SK-N-SH treated with all-trans-retinoic acid at 6 μM for 48 hours (cell line): ENCODE results near the gene POU3F3.

Experiments used
- ATAC-seq: fragments of 200-7000 bp; cut with Tn5 transposase; 3 replicates; pipeline ENCODE4 v1.9.1; 2020; ENCODE audit warnings: mild to moderate bottlenecking, moderate library complexity
- ARNTL ChIP-seq: fragments of 450-650 bp; formaldehyde crosslinking; IDR thresholded peaks from 2 replicates; pipeline ENCODE4 v1.5.0; 2020; ENCODE audit warnings: low read depth, mild to moderate bottlenecking, moderate library complexity, borderline replicate concordance
- BACH2 ChIP-seq: fragments of 250-450 bp; sonication (Bioruptor Pico); IDR thresholded peaks from 2 replicates; pipeline ENCODE4 v1.9.0; 2021; ENCODE audit warnings: mild to moderate bottlenecking, borderline replicate concordance
- CREB5 ChIP-seq: fragments of 250-450 bp; sonication (Bioruptor Pico); IDR thresholded peaks from 2 replicates; pipeline ENCODE4 v1.5.1; 2020; ENCODE audit warnings: low read depth, mild to moderate bottlenecking, moderate library complexity
- CSRNP3 ChIP-seq: fragments of 250-450 bp; sonication (Bioruptor Pico); IDR thresholded peaks from 2 replicates; pipeline ENCODE4 v1.5.1; 2021; ENCODE audit warnings: mild to moderate bottlenecking, moderate library complexity
- ESRRG ChIP-seq: fragments of 250-450 bp; sonication (Bioruptor Pico); IDR thresholded peaks from 2 replicates; pipeline ENCODE4 v1.6.1; 2021; ENCODE audit warnings: mild to moderate bottlenecking
- GLIS3 ChIP-seq: fragments of 250-450 bp; sonication (Bioruptor Pico); IDR thresholded peaks from 2 replicates; pipeline ENCODE4 v1.5.0; 2020; ENCODE audit warnings: mild to moderate bottlenecking, moderate library complexity
- ISL1 ChIP-seq: fragments of 250-450 bp; sonication (Bioruptor Pico); IDR thresholded peaks from 2 replicates; pipeline ENCODE4 v2.1.2; 2022; ENCODE audit warnings: mild to moderate bottlenecking, moderate library complexity
- OSR1 ChIP-seq: fragments of 250-450 bp; sonication (Bioruptor Pico); IDR thresholded peaks from 2 replicates; pipeline ENCODE4 v1.8.0; 2022; ENCODE audit warnings: moderate library complexity, mild to moderate bottlenecking, inconsistent platforms
- POU6F1 ChIP-seq: fragments of 250-450 bp; sonication (Bioruptor Pico); IDR thresholded peaks from 2 replicates; pipeline ENCODE4 v1.8.0; 2021; ENCODE audit warnings: low read depth, mild to moderate bottlenecking, moderate library complexity, borderline replicate concordance
- PPARA ChIP-seq: fragments of 250-450 bp; sonication (Bioruptor Pico); IDR thresholded peaks from 2 replicates; pipeline ENCODE4 v1.5.0; 2020; ENCODE audit warnings: mild to moderate bottlenecking, borderline replicate concordance
- RARB ChIP-seq: fragments of 250-450 bp; sonication (Bioruptor Pico); IDR thresholded peaks from 2 replicates; pipeline ENCODE4 v1.8.0; 2021; ENCODE audit warnings: mild to moderate bottlenecking, moderate library complexity
- SNAI2 ChIP-seq: fragments of 250-450 bp; sonication (Bioruptor Pico); IDR thresholded peaks from 2 replicates; pipeline ENCODE4 v1.5.0; 2020; ENCODE audit warnings: mild to moderate bottlenecking, moderate library complexity
- TCF4 ChIP-seq: fragments of 250-450 bp; sonication (Bioruptor Pico); IDR thresholded peaks from 2 replicates; pipeline ENCODE4 v1.8.0; 2021; ENCODE audit warnings: mild to moderate bottlenecking, moderate library complexity, borderline replicate concordance
- TOX ChIP-seq: fragments of 250-450 bp; sonication (Bioruptor Pico); IDR thresholded peaks from 2 replicates; pipeline ENCODE4 v1.8.0; 2021; ENCODE audit warnings: mild to moderate bottlenecking, moderate library complexity, borderline replicate concordance
- TSHZ2 ChIP-seq: fragments of 250-450 bp; sonication (Bioruptor Pico); IDR thresholded peaks from 2 replicates; pipeline ENCODE4 v1.5.0; 2020; ENCODE audit warnings: mild to moderate bottlenecking, moderate library complexity
- ZC3H10 ChIP-seq: fragments of 250-450 bp; sonication (Bioruptor Pico); IDR thresholded peaks from 2 replicates; pipeline ENCODE4 v1.5.1; 2021; ENCODE audit warnings: mild to moderate bottlenecking, moderate library complexity
- ZFP3 ChIP-seq: fragments of 250-450 bp; sonication (Bioruptor Pico); IDR thresholded peaks from 2 replicates; pipeline ENCODE4 v1.5.0; 2020; ENCODE audit warnings: mild to moderate bottlenecking, moderate library complexity
- ZFP30 ChIP-seq: fragments of 450-650 bp; formaldehyde crosslinking; IDR thresholded peaks from 2 replicates; pipeline ENCODE4 v1.5.0; 2022; ENCODE audit warnings: mild to moderate bottlenecking, moderate library complexity
- ZNF565 ChIP-seq: fragments of 450-650 bp; formaldehyde crosslinking; conservative IDR thresholded peaks from 2 replicates; pipeline ENCODE4 v1.5.0; 2020; ENCODE audit warnings: low read depth, mild to moderate bottlenecking, moderate library complexity
- ZNF70 ChIP-seq: fragments of 450-650 bp; formaldehyde crosslinking; IDR thresholded peaks from 2 replicates; pipeline ENCODE4 v1.5.0; 2020; ENCODE audit warnings: mild to moderate bottlenecking, moderate library complexity
- ZNF8 ChIP-seq: fragments of 450-650 bp; formaldehyde crosslinking; IDR thresholded peaks from 2 replicates; pipeline ENCODE4 v1.5.0; 2020; ENCODE audit warnings: mild to moderate bottlenecking, moderate library complexity
- TF ChIP-seq, protein P1 (sequence below): fragments of 250-450 bp; sonication (Bioruptor Pico); IDR thresholded peaks from 2 replicates; pipeline ENCODE4 v1.8.0; 2020; ENCODE audit warnings: mild to moderate bottlenecking, moderate library complexity, borderline replicate concordance

Gene POU3F3

DNA sequence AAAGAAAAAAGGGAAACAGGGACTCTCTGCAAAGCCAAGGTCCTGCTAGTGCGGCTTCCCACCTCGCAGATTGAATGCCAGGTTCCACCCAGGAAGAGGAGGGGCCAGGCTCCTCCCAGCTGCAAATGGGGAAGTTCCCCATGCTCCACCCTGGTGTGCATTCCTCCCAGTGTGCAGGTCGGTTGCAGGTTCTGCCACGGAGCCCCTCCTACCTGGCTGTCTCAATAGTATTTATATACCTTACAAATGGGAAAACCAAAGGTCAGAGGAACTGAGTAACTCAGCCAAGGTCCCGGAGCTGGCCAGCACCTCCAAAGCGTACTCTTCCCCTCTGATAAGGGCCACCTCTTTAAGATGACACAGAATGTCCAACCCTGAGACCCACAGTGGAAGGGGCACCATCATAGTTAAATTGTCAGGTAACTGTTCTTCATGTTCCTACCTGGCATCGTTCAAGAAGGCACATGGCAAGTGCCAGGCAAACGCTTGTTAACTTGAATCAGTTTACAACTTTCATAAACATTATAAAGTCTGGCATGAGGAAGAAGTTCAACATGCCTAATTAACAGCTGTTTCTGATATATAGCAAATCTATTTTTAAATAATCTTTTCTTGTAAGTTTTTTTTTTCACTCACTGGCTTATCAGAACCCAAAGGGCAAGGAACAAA, 35.5 kb downstream of the POU3F3 start:
- no peak for ATAC-seq
- TF ChIP-seq ZNF70 (CRISPR knock-in tag): no peak
- no peak for TF ChIP-seq CSRNP3 (CRISPR knock-in tag)
- TF ChIP-seq ESRRG (CRISPR knock-in tag): no peak
- no peak for TF ChIP-seq ZC3H10
- no peak for TF ChIP-seq TSHZ2 (CRISPR knock-in tag)

DNA sequence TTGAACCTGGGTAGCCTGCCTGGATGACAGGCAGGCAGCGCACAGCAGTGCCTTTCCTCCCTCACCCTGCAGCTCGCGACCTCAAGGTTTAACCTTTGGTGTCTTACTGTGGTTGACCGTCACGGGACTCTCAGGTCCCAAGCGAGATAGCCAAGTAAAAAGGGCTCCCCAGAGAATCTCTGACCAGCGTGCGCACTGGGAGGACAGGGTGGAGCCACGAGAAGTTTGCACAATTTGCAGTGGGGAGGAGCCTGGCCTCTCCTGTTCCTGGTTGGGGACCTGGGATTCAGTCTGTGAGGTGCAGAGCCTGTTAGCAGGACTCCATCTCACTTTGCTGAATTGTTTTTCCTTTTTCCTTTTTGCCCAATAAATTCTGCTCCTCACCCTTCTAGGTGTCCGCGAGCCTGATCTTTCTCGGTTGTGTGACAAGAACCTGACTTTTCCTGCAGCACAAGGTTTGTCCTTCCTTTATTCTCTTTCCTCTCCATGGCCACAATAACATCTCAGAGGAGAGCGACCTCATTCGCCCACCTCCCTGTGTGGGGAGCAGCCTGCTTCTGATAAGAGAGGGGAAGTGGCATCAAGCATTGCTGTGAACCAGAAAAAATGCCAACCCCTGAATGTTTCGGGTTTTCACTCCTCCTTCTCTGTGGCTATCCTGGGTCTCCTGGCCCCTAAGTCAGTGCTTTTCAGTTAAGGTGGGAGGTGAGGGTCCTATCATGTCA, 36.2 kb downstream of the POU3F3 start:
- TF ChIP-seq BACH2 (CRISPR knock-in tag): no peak
- TF ChIP-seq ZNF70 (CRISPR knock-in tag): no peak
- no peak for TF ChIP-seq ZNF8 (CRISPR knock-in tag)
- no peak for TF ChIP-seq POU6F1 (CRISPR knock-in tag)
- TF ChIP-seq OSR1 (CRISPR knock-in tag): no peak
- TF ChIP-seq TCF4: no peak
- no peak for TF ChIP-seq ZNF565 (CRISPR knock-in tag)
- TF ChIP-seq ESRRG (CRISPR knock-in tag): no peak
- no peak for TF ChIP-seq ARNTL (CRISPR knock-in tag)
- TF ChIP-seq ZFP30 (CRISPR knock-in tag): no peak
- no peak for TF ChIP-seq ZFP3 (CRISPR knock-in tag)
- no peak for TF ChIP-seq RARB (CRISPR knock-in tag)
- TF ChIP-seq SNAI2 (CRISPR knock-in tag): no peak
- no peak for TF ChIP-seq GLIS3 (CRISPR knock-in tag)
- no peak for TF ChIP-seq ZC3H10
- TF ChIP-seq TOX (CRISPR knock-in tag): no peak
- no peak for TF ChIP-seq ISL1 (CRISPR knock-in tag)
- TF ChIP-seq, protein P1, sequence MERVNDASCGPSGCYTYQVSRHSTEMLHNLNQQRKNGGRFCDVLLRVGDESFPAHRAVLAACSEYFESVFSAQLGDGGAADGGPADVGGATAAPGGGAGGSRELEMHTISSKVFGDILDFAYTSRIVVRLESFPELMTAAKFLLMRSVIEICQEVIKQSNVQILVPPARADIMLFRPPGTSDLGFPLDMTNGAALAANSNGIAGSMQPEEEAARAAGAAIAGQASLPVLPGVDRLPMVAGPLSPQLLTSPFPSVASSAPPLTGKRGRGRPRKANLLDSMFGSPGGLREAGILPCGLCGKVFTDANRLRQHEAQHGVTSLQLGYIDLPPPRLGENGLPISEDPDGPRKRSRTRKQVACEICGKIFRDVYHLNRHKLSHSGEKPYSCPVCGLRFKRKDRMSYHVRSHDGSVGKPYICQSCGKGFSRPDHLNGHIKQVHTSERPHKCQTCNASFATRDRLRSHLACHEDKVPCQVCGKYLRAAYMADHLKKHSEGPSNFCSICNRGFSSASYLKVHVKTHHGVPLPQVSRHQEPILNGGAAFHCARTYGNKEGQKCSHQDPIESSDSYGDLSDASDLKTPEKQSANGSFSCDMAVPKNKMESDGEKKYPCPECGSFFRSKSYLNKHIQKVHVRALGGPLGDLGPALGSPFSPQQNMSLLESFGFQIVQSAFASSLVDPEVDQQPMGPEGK (CRISPR knock-in tag): no peak
- TF ChIP-seq, all 23 proteins: peak for 0

GRCh38 chr2:104890685-104891069, 36.8 kb downstream of the POU3F3 start:
- ATAC-seq: no peak
- TF ChIP-seq PPARA (CRISPR knock-in tag): no peak
- TF ChIP-seq ESRRG (CRISPR knock-in tag): no peak
- no peak for TF ChIP-seq TSHZ2 (CRISPR knock-in tag)
- no peak for TF ChIP-seq OSR1 (CRISPR knock-in tag)
- TF ChIP-seq CREB5 (CRISPR knock-in tag): no peak
- no peak for TF ChIP-seq GLIS3 (CRISPR knock-in tag)

More for the DNA sequence above, 36.2 kb downstream of the POU3F3 start:
- no peak for ATAC-seq
